ENCODE data around the gene NHLRC2. TPM values are rescaled to one million over a fixed set of nuclear protein-coding genes. Genes with fewer than 3 reads are reported as not detected.

The NHLRC2 gene
- total and polyA plus RNA-seq, 2 experiments from 2014 or later: 15.5 to 28.1 TPM

GRCh38 chr10:113880236-113880635 is 25.8 kb downstream of the NHLRC2 start:
- peaks cover 10% of the 10 kb centered on the region; the same call in 2 of the 3 replicates for H3K36me3 Mint-ChIP-seq (ENCODE audit: low read depth)
- no peaks in the 10 kb centered on the region for H3K27me3 ChIP-seq (ENCODE audit: insufficient read depth)

More at GRCh38 chr10:113880236-113880635, 25.8 kb downstream of the NHLRC2 start:
- no peak for DNase-seq (ENCODE audit: low spot score)
- ATAC-seq: no peak
- Histone ChIP-seq H3K36me3 (ENCODE audit: insufficient read depth) (peaks cover 12% of the 10 kb centered on the region), H4K20me1 (replicated peaks; ENCODE audit: insufficient read depth) (no peaks in the 10 kb centered on the region), H3K4me3 (no peak overlapping the region), H3F3A (replicated peaks; ENCODE audit: low read depth) (no peaks in the 10 kb centered on the region), H3K79me2 (replicated peaks; ENCODE audit: insufficient read depth) (peaks cover 16% of the 10 kb centered on the region), H2AFZ (no peak overlapping the region), H3K4me1 (ENCODE audit: insufficient read depth) (no peaks in the 10 kb centered on the region), H3K27ac (ENCODE audit: low read depth) (no peak overlapping the region), H3K9me2 (ENCODE audit: insufficient read depth) (no peaks in the 10 kb centered on the region), H3K4me2 (no peak overlapping the region)
- Mint-ChIP-seq H3K27me3 (ENCODE audit: insufficient read depth, low read depth, poor library complexity) (no peaks in the 10 kb centered on the region), H3K4me3 (no peak overlapping the region), H3K9me3 (no peaks in the 10 kb centered on the region), H3K27ac (no peak overlapping the region), H3K4me1 (peaks cover 3% of the 10 kb centered on the region; the same call in 2 of the 3 replicates)
- TF ChIP-seq CREB1 (CRISPR knock-in tag; IDR thresholded peaks at IDR 0.05; ENCODE audit: low read depth) (no peak), EZH2phosphoT487 (IDR thresholded peaks at IDR 0.05; ENCODE audit: unreplicated experiment) (no peak), NANOG (IDR thresholded peaks at IDR 0.05; ENCODE audit: borderline replicate concordance) (no peak), ZNF114 (CRISPR knock-in tag; IDR thresholded peaks at IDR 0.05) (no peak), ZNF462 (CRISPR knock-in tag; IDR thresholded peaks at IDR 0.05) (no peak), EZH2 (IDR thresholded peaks at IDR 0.05; ENCODE audit: low read depth, unreplicated experiment) (no peak)
- TF ChIP-seq, protein P1, sequence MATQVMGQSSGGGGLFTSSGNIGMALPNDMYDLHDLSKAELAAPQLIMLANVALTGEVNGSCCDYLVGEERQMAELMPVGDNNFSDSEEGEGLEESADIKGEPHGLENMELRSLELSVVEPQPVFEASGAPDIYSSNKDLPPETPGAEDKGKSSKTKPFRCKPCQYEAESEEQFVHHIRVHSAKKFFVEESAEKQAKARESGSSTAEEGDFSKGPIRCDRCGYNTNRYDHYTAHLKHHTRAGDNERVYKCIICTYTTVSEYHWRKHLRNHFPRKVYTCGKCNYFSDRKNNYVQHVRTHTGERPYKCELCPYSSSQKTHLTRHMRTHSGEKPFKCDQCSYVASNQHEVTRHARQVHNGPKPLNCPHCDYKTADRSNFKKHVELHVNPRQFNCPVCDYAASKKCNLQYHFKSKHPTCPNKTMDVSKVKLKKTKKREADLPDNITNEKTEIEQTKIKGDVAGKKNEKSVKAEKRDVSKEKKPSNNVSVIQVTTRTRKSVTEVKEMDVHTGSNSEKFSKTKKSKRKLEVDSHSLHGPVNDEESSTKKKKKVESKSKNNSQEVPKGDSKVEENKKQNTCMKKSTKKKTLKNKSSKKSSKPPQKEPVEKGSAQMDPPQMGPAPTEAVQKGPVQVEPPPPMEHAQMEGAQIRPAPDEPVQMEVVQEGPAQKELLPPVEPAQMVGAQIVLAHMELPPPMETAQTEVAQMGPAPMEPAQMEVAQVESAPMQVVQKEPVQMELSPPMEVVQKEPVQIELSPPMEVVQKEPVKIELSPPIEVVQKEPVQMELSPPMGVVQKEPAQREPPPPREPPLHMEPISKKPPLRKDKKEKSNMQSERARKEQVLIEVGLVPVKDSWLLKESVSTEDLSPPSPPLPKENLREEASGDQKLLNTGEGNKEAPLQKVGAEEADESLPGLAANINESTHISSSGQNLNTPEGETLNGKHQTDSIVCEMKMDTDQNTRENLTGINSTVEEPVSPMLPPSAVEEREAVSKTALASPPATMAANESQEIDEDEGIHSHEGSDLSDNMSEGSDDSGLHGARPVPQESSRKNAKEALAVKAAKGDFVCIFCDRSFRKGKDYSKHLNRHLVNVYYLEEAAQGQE (IDR thresholded peaks at IDR 0.05; ENCODE audit: unreplicated experiment): no peak

Data from GM23338 (cell line).